ENCODE measurements around the gene MRPL18. TPM values are rescaled to one million over a fixed set of nuclear protein-coding genes. Genes with fewer than 3 reads are reported as not detected.

Gene MRPL18
- total RNA-seq, 1 experiment from 2014 or later: 108 TPM

GRCh38 chr6:159844737-159845645 is 54.7 kb downstream of the MRPL18 start:
- peaks cover 8% of the 10 kb centered on the region for H3K9me3 Mint-ChIP-seq (ENCODE audit: unreplicated experiment)
- H3K27me3 Mint-ChIP-seq (ENCODE audit: insufficient read depth, unreplicated experiment): no peaks in the 10 kb centered on the region
- no peaks in the 10 kb centered on the region for H3K4me1 Mint-ChIP-seq (ENCODE audit: insufficient read depth, unreplicated experiment)
- no peak for TF ChIP-seq CTCF (IDR thresholded peaks at IDR 0.05; ENCODE audit: unreplicated experiment)
- H3K27ac Mint-ChIP-seq (ENCODE audit: low read depth, unreplicated experiment): no peak overlapping the region
- ChIA-PET CTCF (interaction anchor here (0.5 to 0.6 kb wide), 4 partner anchors 18 to 187 kb away, joined by 3 read pairs; no protein-coding TSS in a partner anchor), POLR2A (no interaction called here)
- BruUV-seq (replicated peaks): no TSS peak
- intact Hi-C loops (cut with micrococcal nuclease): no loop called here
- DNase-seq (ENCODE audit: unreplicated experiment): no peak
- H3K4me3 Mint-ChIP-seq (ENCODE audit: unreplicated experiment): no peak overlapping the region
- H3K36me3 Mint-ChIP-seq (ENCODE audit: insufficient read depth, unreplicated experiment): no peaks in the 10 kb centered on the region

Other genes with a start within 250 kb of the MRPL18 start
- gene SOD2, start 97.2 kb upstream of the MRPL18 start, total RNA-seq (2022): 424 and 600 TPM in 2 replicates
- 116 and 142 TPM in 2 replicates for gene WTAP, start 63.0 kb upstream of the MRPL18 start, total RNA-seq (2022)
- gene ACAT2, start 28.4 kb upstream of the MRPL18 start, total RNA-seq (2022): 13.4 and 46.0 TPM in 2 replicates
- gene TCP1, start 865 bp upstream of the MRPL18 start, total RNA-seq (2022): 341 and 351 TPM in 2 replicates
- not detected in 2 replicates for gene PNLDC1, start 9.8 kb downstream of the MRPL18 start, total RNA-seq (2022)
- gene MAS1, start 100.5 kb downstream of the MRPL18 start, total RNA-seq (2022): not detected in 2 replicates
- 160 and 234 TPM in 2 replicates for gene IGF2R, start 178.6 kb downstream of the MRPL18 start, total RNA-seq (2022)

Data from MCF 10A (cell line).